ENCODE results near the gene SNX15.

Gene SNX15

GRCh38 chr11:64996327-64996709, 30.9 kb upstream of the SNX15 start:
- H3K36me3 ChIP-seq (ENCODE audit: control insufficient read depth, low read length) = no peaks in the 10 kb centered on the region
- peak overlapping the region; percentile 38 for H3K4me2 ChIP-seq (ENCODE audit: low read length)
- TF ChIP-seq EZH2phosphoT487 (IDR thresholded peaks at IDR 0.05; ENCODE audit: borderline replicate concordance, low read length) (no peak), CTCF (IDR thresholded peaks at IDR 0.05; ENCODE audit: low read depth, low read length, poor library complexity, severe bottlenecking) (no peak)
- H3K4me1 ChIP-seq (ENCODE audit: control insufficient read depth, low read length) = peaks cover 35% of the 10 kb centered on the region
- H3K9me3 ChIP-seq (ENCODE audit: control insufficient read depth, insufficient read depth, low read length) = no peaks in the 10 kb centered on the region
- H4K20me1 ChIP-seq (ENCODE audit: control insufficient read depth, insufficient read depth, low read depth, low read length) = no peaks in the 10 kb centered on the region
- no peaks in the 10 kb centered on the region for H3F3A ChIP-seq (ENCODE audit: control insufficient read depth, insufficient read depth)
- peak overlapping the region; percentile 31 for H3K4me3 ChIP-seq (ENCODE audit: low read length)
- no peaks in the 10 kb centered on the region for H3K27me3 ChIP-seq (ENCODE audit: control insufficient read depth, low read length)
- H3K79me2 ChIP-seq (ENCODE audit: control insufficient read depth, low read length) = no peaks in the 10 kb centered on the region
- no peak overlapping the region for H3K27ac ChIP-seq (ENCODE audit: low read depth, low read length)
- H3K9me2 ChIP-seq (replicated peaks; ENCODE audit: control insufficient read depth, low read length) = no peaks in the 10 kb centered on the region

GRCh38 chr11:64996710-64997380, 30.4 kb upstream of the SNX15 start, which contains the start of gene BATF2:
TSS of gene BATF2 (minus strand) at chr11:64996971. CDS start at chr11:64996914, 57 bp downstream.
- Histone ChIP-seq H4K20me1 (ENCODE audit: control insufficient read depth, insufficient read depth, low read depth, low read length) (no peaks in the 10 kb centered on the region), H3K79me2 (ENCODE audit: control insufficient read depth, low read length) (no peaks in the 10 kb centered on the region), H3K4me3 (ENCODE audit: low read length) (peak within 1 kb of the TSS; percentile 31), H3F3A (ENCODE audit: control insufficient read depth, insufficient read depth) (no peaks in the 10 kb centered on the region), H3K9me3 (ENCODE audit: control insufficient read depth, insufficient read depth, low read length) (no peaks in the 10 kb centered on the region), H3K4me2 (ENCODE audit: low read length) (peak within 1 kb of the TSS; percentile 38), H3K27ac (ENCODE audit: low read depth, low read length) (no peak within 1 kb of the TSS), H3K27me3 (ENCODE audit: control insufficient read depth, low read length) (no peaks in the 10 kb centered on the region), H3K36me3 (ENCODE audit: control insufficient read depth, low read length) (no peaks in the 10 kb centered on the region), H3K9me2 (replicated peaks; ENCODE audit: control insufficient read depth, low read length) (no peaks in the 10 kb centered on the region), H3K4me1 (ENCODE audit: control insufficient read depth, low read length) (peaks cover 29% of the 10 kb centered on the region)
- TF ChIP-seq EZH2phosphoT487 (IDR thresholded peaks at IDR 0.05; ENCODE audit: borderline replicate concordance, low read length) = no peak
- TF ChIP-seq CTCF (IDR thresholded peaks at IDR 0.05; ENCODE audit: low read depth, low read length, poor library complexity, severe bottlenecking) = peak; percentile 69

GRCh38 chr11:64998141-64998540, 29.1 kb upstream of the SNX15 start:
- Histone ChIP-seq H4K20me1 (ENCODE audit: control insufficient read depth, insufficient read depth, low read depth, low read length) (no peaks in the 10 kb centered on the region), H3F3A (ENCODE audit: control insufficient read depth, insufficient read depth) (no peaks in the 10 kb centered on the region), H3K79me2 (ENCODE audit: control insufficient read depth, low read length) (no peaks in the 10 kb centered on the region), H3K27me3 (ENCODE audit: control insufficient read depth, low read length) (no peaks in the 10 kb centered on the region), H3K9me2 (replicated peaks; ENCODE audit: control insufficient read depth, low read length) (no peaks in the 10 kb centered on the region), H3K36me3 (ENCODE audit: control insufficient read depth, low read length) (no peaks in the 10 kb centered on the region), H3K4me1 (ENCODE audit: control insufficient read depth, low read length) (peaks cover 28% of the 10 kb centered on the region), H3K4me3 (ENCODE audit: low read length) (peak overlapping the region; percentile 1; the same call in 1 of the 2 replicates), H3K9me3 (ENCODE audit: control insufficient read depth, insufficient read depth, low read length) (no peaks in the 10 kb centered on the region), H3K27ac (ENCODE audit: low read depth, low read length) (no peak overlapping the region), H3K4me2 (ENCODE audit: low read length) (peak overlapping the region; percentile 23)
- no peak for TF ChIP-seq CTCF (IDR thresholded peaks at IDR 0.05; ENCODE audit: low read depth, low read length, poor library complexity, severe bottlenecking)
- TF ChIP-seq EZH2phosphoT487 (IDR thresholded peaks at IDR 0.05; ENCODE audit: borderline replicate concordance, low read length) = no peak
